GM21717 (cell line): Measurements from ENCODE around the gene SLBP.

Experiments
- ATAC-seq: cut with Tn5 transposase; IDR thresholded peaks from one replicate; pipeline ENCODE4 v1.9.1; 2021; ENCODE audit warnings: mild to moderate bottlenecking, moderate library complexity; ENCODE audit not compliant: unreplicated experiment

SLBP gene

GRCh38 chr4:1658146-1658545 is 54.0 kb downstream of the SLBP start:
- no peak for ATAC-seq

- ATAC-seq = no peak
These were observed 55.1 kb downstream of the SLBP start for GRCh38 chr4:1656986-1657385.

- ATAC-seq = no peak
These were observed 56.0 kb downstream of the SLBP start for GRCh38 chr4:1656132-1656531.

GRCh38 chr4:1655676-1656075 is 56.4 kb downstream of the SLBP start:
- no peak for ATAC-seq

- no peak for ATAC-seq
These were observed 57.0 kb downstream of the SLBP start for GRCh38 chr4:1655081-1655480.

- ATAC-seq = no peak
These were observed 57.7 kb downstream of the SLBP start for GRCh38 chr4:1654216-1654955.

GRCh38 chr4:1653776-1654175 is 58.3 kb downstream of the SLBP start:
- ATAC-seq = no peak

- no peak for ATAC-seq
These were observed 60.0 kb downstream of the SLBP start for GRCh38 chr4:1652088-1652487.

GRCh38 chr4:1651609-1652008 is 60.5 kb downstream of the SLBP start:
- ATAC-seq = no peak

GRCh38 chr4:1648962-1649361 is 63.2 kb downstream of the SLBP start:
- no peak for ATAC-seq

- no peak for ATAC-seq
These were observed 64.7 kb downstream of the SLBP start for GRCh38 chr4:1647432-1647831.

- ATAC-seq = no peak
These were observed 65.4 kb downstream of the SLBP start for GRCh38 chr4:1646690-1647089.

- ATAC-seq = no peak
These were observed 67.0 kb downstream of the SLBP start for GRCh38 chr4:1644891-1645657.

GRCh38 chr4:1643971-1644735 is 68.0 kb downstream of the SLBP start:
- no peak for ATAC-seq
